Kidney epithelial cell (primary cell): ENCODE data around the gene SOCS2. TPM values are rescaled to one million over a fixed set of nuclear protein-coding genes. Genes with fewer than 3 reads are reported as not detected.
"Not testable (repeated sequence)": the region's sequence is repeated elsewhere in the genome, so short reads cannot be mapped to it uniquely, and the experiment has no call there.

Experiments
- DNase-seq: peaks from one replicate; pipeline ENCODE4 v3.0.0-alpha.2; 2010; ENCODE audit warnings: low read depth
- H3K27me3 ChIP-seq: 2 replicates; pipeline ENCODE4 v1.6.0; 2011; ENCODE audit warnings: low read length; ENCODE audit not compliant: control insufficient read depth, insufficient read depth
- H3K36me3 ChIP-seq: 2 replicates; pipeline ENCODE4 v1.5.1; 2011; ENCODE audit warnings: low read length; ENCODE audit not compliant: control insufficient read depth, insufficient read depth
- H3K4me3 ChIP-seq: 2 replicates; pipeline ENCODE4 v1.5.1; 2011; ENCODE audit warnings: low read depth, mild to moderate bottlenecking, control low read depth, low read length
- CTCF ChIP-seq: IDR thresholded peaks from 2 replicates; pipeline ENCODE4 v1.5.1; 2011; ENCODE audit warnings: mild to moderate bottlenecking, moderate library complexity, low read length, control low read depth, inconsistent platforms; ENCODE audit not compliant: insufficient read depth, poor library complexity, severe bottlenecking
- total RNA-seq: library from RNA; depleted of rRNA; stranded (reverse); fragments of >200 nt; gene quantifications from 2 replicates; pipeline ENCODE4 v1.2.3, GENCODE V29; 2015

Gene SOCS2
- total RNA-seq, 1 donor from 2014 or later: 33.8 TPM

- TF ChIP-seq CTCF: no peak
- no peak overlapping the region for H3K4me3 ChIP-seq
- no peak for DNase-seq
- no peaks in the 10 kb centered on the region for H3K27me3 ChIP-seq
- H3K36me3 ChIP-seq: no peaks in the 10 kb centered on the region
These were observed 30.8 kb upstream of the SOCS2 start for GRCh38 chr12:93541578-93542225.

DNA sequence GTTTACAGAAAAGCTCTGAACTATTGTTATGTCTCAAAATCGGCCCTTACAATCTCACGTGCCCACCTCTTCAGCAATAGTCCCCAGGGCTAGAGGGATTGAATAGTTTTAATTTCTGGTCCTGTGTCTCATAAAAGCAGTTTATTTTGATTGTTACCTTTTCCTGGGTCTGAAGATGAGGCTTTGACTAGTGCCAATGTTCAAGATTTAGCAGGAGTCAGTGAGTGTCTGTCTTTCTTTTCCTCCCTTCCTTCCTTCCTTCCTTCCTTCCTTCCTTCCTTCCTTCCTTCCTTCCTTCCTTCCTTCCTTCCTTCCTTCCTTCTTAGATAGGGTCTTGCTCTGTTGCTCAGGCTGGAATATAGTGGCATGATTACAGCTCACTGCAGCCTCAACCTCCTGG, 24.7 kb upstream of the SOCS2 start:
- H3K27me3 ChIP-seq: no peaks in the 10 kb centered on the region
- H3K4me3 ChIP-seq: no peak overlapping the region
- no peak for TF ChIP-seq CTCF
- no peaks in the 10 kb centered on the region for H3K36me3 ChIP-seq
- DNase-seq: no peak

GRCh38 chr12:93549174-93549573, 23.3 kb upstream of the SOCS2 start:
- Histone ChIP-seq H3K4me3 (no peak overlapping the region), H3K27me3 (no peaks in the 10 kb centered on the region), H3K36me3 (no peaks in the 10 kb centered on the region)
- TF ChIP-seq CTCF: no peak
- DNase-seq: no peak

DNA sequence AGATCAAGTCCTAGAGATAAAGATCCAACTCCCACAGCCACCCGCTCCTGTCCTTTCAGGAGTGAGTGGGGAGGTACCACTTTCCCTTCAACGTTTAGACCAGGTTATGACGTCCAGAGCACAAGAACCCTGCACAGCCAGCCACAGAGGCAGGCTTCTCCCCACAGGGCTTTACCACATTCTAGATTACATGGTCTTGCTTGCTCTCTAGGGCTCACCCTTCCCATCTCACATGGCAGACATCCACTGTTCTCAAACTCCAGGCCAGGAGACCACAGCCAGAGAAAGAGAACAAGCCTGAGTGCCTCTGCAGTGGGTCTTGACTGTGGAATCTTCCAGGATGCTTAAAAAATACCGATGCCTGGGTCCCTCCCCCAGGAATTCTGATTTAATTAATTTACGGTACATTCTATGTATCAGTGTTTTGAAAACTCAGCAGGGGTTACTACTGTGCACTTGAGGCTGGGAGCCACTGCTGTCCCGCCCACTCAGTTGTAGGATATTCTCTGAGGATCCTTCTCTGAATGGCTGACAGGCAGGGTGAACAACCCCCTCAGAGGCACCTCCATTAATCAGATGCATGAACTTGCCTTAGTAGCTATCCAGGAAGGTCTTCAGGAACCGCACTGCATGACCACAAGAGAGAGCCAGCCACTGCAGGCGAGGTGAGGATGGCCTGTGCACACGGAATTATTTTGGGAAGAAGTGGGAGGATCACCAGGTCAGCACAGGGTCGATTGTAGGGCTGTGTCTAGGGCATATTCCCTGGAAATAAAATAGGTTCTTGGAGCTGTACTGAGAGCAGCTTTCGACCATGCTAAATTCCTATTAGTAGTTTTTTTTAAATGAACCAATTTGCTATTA, 21.5 kb upstream of the SOCS2 start:
- H3K4me3 ChIP-seq: no peak overlapping the region
- DNase-seq: no peak
- H3K36me3 ChIP-seq: no peaks in the 10 kb centered on the region
- no peak for TF ChIP-seq CTCF
- no peaks in the 10 kb centered on the region for H3K27me3 ChIP-seq

DNA sequence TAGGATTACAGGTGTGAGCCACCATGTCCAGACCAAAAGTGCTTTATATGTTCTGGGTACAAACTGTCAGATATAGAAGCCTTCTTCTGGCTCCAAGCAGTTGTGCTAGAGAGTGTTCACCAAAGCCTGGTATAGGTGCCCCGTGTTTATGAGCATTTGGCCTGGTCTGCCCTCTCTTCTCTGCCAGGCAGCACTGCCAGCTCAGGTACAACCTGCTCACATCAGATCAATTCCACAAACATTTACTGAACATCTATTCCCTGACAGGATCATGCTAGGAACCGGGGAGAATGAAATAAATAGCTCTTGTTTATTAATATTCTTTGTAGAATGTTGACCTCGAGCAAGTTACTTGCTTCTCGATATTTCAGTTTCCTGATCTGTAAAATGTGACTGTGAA, 20.0 kb upstream of the SOCS2 start:
- DNase-seq: no peak
- TF ChIP-seq CTCF: no peak
- Histone ChIP-seq H3K27me3 (no peaks in the 10 kb centered on the region), H3K4me3 (no peak overlapping the region), H3K36me3 (no peaks in the 10 kb centered on the region)

- not testable (repeated sequence) for H3K36me3 ChIP-seq, H3K4me3 ChIP-seq, H3K27me3 ChIP-seq, DNase-seq
These were observed 14.6 kb upstream of the SOCS2 start for GRCh38 chr12:93557879-93558278.

DNA sequence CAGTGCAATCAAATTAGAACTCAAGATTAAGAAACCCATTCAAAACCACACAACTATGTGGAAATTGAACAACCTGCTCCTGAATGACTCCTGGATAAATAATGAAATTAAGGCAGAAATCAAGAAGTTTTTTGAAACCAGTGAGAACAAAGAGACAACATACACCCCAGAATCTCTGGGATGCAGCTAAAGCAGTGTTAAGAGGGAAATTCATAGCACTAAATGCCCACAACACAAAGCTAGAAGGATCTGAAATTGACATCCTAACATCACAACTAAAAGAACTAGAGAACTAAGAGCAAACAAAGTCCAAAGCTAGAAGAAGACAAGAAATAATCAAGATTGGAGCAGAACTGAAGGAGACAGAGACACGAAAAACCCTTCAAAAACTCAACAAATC, 13.8 kb upstream of the SOCS2 start:
- H3K27me3 ChIP-seq, H3K4me3 ChIP-seq, H3K36me3 ChIP-seq, DNase-seq: not testable (repeated sequence)
